ENCODE measurements around the gene NOL3. TPM values are rescaled to one million over a fixed set of nuclear protein-coding genes. Genes with fewer than 3 reads are reported as not detected.

NOL3 gene
- total and polyA plus RNA-seq, 2 of the 13 experiments (the other 11 are each of a cell fraction or from before 2014, with no cell fraction given) = 5.7 to 20.5 TPM

GRCh38 chr16:67207249-67208091, 37.1 kb downstream of the NOL3 start (continued):
- TF ChIP-seq, protein P1, sequence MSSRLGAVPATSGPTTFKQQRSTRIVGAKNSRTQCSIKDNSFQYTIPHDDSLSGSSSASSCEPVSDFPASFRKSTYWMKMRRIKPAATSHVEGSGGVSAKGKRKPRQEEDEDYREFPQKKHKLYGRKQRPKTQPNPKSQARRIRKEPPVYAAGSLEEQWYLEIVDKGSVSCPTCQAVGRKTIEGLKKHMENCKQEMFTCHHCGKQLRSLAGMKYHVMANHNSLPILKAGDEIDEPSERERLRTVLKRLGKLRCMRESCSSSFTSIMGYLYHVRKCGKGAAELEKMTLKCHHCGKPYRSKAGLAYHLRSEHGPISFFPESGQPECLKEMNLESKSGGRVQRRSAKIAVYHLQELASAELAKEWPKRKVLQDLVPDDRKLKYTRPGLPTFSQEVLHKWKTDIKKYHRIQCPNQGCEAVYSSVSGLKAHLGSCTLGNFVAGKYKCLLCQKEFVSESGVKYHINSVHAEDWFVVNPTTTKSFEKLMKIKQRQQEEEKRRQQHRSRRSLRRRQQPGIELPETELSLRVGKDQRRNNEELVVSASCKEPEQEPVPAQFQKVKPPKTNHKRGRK (CRISPR knock-in tag; IDR thresholded peaks at IDR 0.05) = no peak
- peak; percentile 67; the same call in 1 of the 2 replicates for TF ChIP-seq RARA (CRISPR knock-in tag; IDR thresholded peaks at IDR 0.05)
- no peak for TF ChIP-seq KAT7 (CRISPR knock-in tag; IDR thresholded peaks at IDR 0.05; ENCODE audit: borderline replicate concordance)
- TF ChIP-seq ZBTB46 (CRISPR knock-in tag; IDR thresholded peaks at IDR 0.05; ENCODE audit: borderline replicate concordance) = no peak
- no peak for TF ChIP-seq ZNF17 (CRISPR knock-in tag; IDR thresholded peaks at IDR 0.05)
- TF ChIP-seq POGK (CRISPR knock-in tag; conservative IDR thresholded peaks at IDR 0.05) = peak; percentile 48; the same call in 1 of the 2 replicates
- no peak for TF ChIP-seq FOXM1 (CRISPR knock-in tag; IDR thresholded peaks at IDR 0.05)
- no peak for TF ChIP-seq CCDC6 (CRISPR knock-in tag; IDR thresholded peaks at IDR 0.05)
- no peak for TF ChIP-seq ZNF891 (CRISPR knock-in tag; IDR thresholded peaks at IDR 0.05)
- TF ChIP-seq MIER3 (CRISPR knock-in tag; IDR thresholded peaks at IDR 0.05; ENCODE audit: borderline replicate concordance) = no peak
- TF ChIP-seq JUN (CRISPR knock-in tag; IDR thresholded peaks at IDR 0.05) = 0 out of 2 replicates have a peak, but pooled peaks have one; percentile 53
- TF ChIP-seq NFATC3 (CRISPR knock-in tag; IDR thresholded peaks at IDR 0.05) = no peak
- peak; percentile 73 for TF ChIP-seq HOXA3 (CRISPR knock-in tag; IDR thresholded peaks at IDR 0.05)
- no peak for TF ChIP-seq ZNF451 (CRISPR knock-in tag; IDR thresholded peaks at IDR 0.05)
- TF ChIP-seq ZBTB21 (CRISPR knock-in tag; IDR thresholded peaks at IDR 0.05) = no peak
- TF ChIP-seq, protein P2, sequence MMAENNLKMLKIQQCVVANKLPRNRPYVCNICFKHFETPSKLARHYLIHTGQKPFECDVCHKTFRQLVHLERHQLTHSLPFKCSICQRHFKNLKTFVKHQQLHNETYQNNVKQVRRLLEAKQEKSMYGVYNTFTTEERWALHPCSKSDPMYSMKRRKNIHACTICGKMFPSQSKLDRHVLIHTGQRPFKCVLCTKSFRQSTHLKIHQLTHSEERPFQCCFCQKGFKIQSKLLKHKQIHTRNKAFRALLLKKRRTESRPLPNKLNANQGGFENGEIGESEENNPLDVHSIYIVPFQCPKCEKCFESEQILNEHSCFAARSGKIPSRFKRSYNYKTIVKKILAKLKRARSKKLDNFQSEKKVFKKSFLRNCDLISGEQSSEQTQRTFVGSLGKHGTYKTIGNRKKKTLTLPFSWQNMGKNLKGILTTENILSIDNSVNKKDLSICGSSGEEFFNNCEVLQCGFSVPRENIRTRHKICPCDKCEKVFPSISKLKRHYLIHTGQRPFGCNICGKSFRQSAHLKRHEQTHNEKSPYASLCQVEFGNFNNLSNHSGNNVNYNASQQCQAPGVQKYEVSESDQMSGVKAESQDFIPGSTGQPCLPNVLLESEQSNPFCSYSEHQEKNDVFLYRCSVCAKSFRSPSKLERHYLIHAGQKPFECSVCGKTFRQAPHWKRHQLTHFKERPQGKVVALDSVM (CRISPR knock-in tag; IDR thresholded peaks at IDR 0.05) = no peak
- TF ChIP-seq ZNF558 (CRISPR knock-in tag; IDR thresholded peaks at IDR 0.05; ENCODE audit: borderline replicate concordance) = no peak
- TF ChIP-seq, protein P3, sequence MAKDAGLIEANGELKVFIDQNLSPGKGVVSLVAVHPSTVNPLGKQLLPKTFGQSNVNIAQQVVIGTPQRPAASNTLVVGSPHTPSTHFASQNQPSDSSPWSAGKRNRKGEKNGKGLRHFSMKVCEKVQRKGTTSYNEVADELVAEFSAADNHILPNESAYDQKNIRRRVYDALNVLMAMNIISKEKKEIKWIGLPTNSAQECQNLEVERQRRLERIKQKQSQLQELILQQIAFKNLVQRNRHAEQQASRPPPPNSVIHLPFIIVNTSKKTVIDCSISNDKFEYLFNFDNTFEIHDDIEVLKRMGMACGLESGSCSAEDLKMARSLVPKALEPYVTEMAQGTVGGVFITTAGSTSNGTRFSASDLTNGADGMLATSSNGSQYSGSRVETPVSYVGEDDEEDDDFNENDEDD (CRISPR knock-in tag; IDR thresholded peaks at IDR 0.05; ENCODE audit: borderline replicate concordance) = no peak
- TF ChIP-seq GABPB1 (CRISPR knock-in tag; IDR thresholded peaks at IDR 0.05) = peak; percentile 32; the same call in 1 of the 2 replicates
- TF ChIP-seq SP1 (IDR thresholded peaks at IDR 0.05) = no peak
- no peak for TF ChIP-seq SP1 (CRISPR knock-in tag; IDR thresholded peaks at IDR 0.05)
